ENCODE data around the gene NHERF2.
A peak's percentile ranks its signal among the peaks of the same experiment; 100 is the strongest.
"Not testable (repeated sequence)": the region's sequence is repeated elsewhere in the genome, so short reads cannot be mapped to it uniquely, and the experiment has no call there.

NHERF2 gene

GRCh38 chr16:2008631-2009163 is 18.0 kb upstream of the NHERF2 start:
- Mint-ChIP-seq H3K4me1 (ENCODE audit: low read depth) (peaks cover 46% of the 10 kb centered on the region), H3K27me3 (no peaks in the 10 kb centered on the region), H3K4me3 (peak overlapping the region; percentile 98), H3K36me3 (ENCODE audit: low read depth) (peaks cover 19% of the 10 kb centered on the region), H3K27ac (peak overlapping the region; percentile 96), H3K9me3 (no peaks in the 10 kb centered on the region)

- H3K27me3 Mint-ChIP-seq = no peaks in the 10 kb centered on the region
- H3K9me3 Mint-ChIP-seq = no peaks in the 10 kb centered on the region
- peak overlapping the region; percentile 98 for H3K4me3 Mint-ChIP-seq
- peaks cover 46% of the 10 kb centered on the region for H3K4me1 Mint-ChIP-seq (ENCODE audit: low read depth)
- peaks cover 19% of the 10 kb centered on the region for H3K36me3 Mint-ChIP-seq (ENCODE audit: low read depth)
- H3K27ac Mint-ChIP-seq = peak overlapping the region; percentile 96
Measured at GRCh38 chr16:2009164-2009711, 17.5 kb upstream of the NHERF2 start.

- Mint-ChIP-seq H3K4me3 (peak within 1 kb of the TSS; percentile 98), H3K9me3 (no peaks in the 10 kb centered on the region)
Measured at GRCh38 chr16:2009791-2010510, 16.8 kb upstream of the NHERF2 start, which contains the start of gene ZNF598. Gene ZNF598 (minus strand): TSS chr16:2009821.

GRCh38 chr16:2011726-2012125 is 15.0 kb upstream of the NHERF2 start:
- H3K4me1 Mint-ChIP-seq (ENCODE audit: low read depth) = peaks cover 28% of the 10 kb centered on the region
- not testable (repeated sequence) for H3K27me3 Mint-ChIP-seq, H3K27ac Mint-ChIP-seq, H3K9me3 Mint-ChIP-seq
- peaks cover 16% of the 10 kb centered on the region for H3K36me3 Mint-ChIP-seq (ENCODE audit: low read depth)
- peak overlapping the region; percentile 41 for H3K4me3 Mint-ChIP-seq

More at GRCh38 chr16:2009791-2010510, 16.8 kb upstream of the NHERF2 start, which contains the start of gene ZNF598:
- H3K27me3 Mint-ChIP-seq = no peaks in the 10 kb centered on the region
- peaks cover 19% of the 10 kb centered on the region for H3K36me3 Mint-ChIP-seq (ENCODE audit: low read depth)
- peaks cover 43% of the 10 kb centered on the region for H3K4me1 Mint-ChIP-seq (ENCODE audit: low read depth)
- peak within 1 kb of the TSS; percentile 97 for H3K27ac Mint-ChIP-seq

GRCh38 chr16:2013527-2013926 is 13.2 kb upstream of the NHERF2 start:
- Mint-ChIP-seq H3K4me3 (no peak overlapping the region), H3K4me1 (ENCODE audit: low read depth) (peaks cover 10% of the 10 kb centered on the region), H3K27ac (no peak overlapping the region), H3K27me3 (no peaks in the 10 kb centered on the region), H3K36me3 (ENCODE audit: low read depth) (peaks cover 4% of the 10 kb centered on the region), H3K9me3 (no peaks in the 10 kb centered on the region)

- peaks cover 5% of the 10 kb centered on the region for H3K27me3 Mint-ChIP-seq
- H3K9me3 Mint-ChIP-seq = no peaks in the 10 kb centered on the region
- peaks cover 3% of the 10 kb centered on the region for H3K4me1 Mint-ChIP-seq (ENCODE audit: low read depth)
- no peaks in the 10 kb centered on the region for H3K36me3 Mint-ChIP-seq (ENCODE audit: low read depth)
- H3K27ac Mint-ChIP-seq = no peak overlapping the region
- no peak overlapping the region for H3K4me3 Mint-ChIP-seq
Measured at GRCh38 chr16:2015117-2015946, 11.4 kb upstream of the NHERF2 start.

- Mint-ChIP-seq H3K36me3 (ENCODE audit: low read depth) (no peaks in the 10 kb centered on the region), H3K27ac (no peak overlapping the region), H3K27me3 (peaks cover 9% of the 10 kb centered on the region), H3K4me3 (no peak overlapping the region), H3K4me1 (ENCODE audit: low read depth) (peaks cover 5% of the 10 kb centered on the region), H3K9me3 (no peaks in the 10 kb centered on the region)
Measured at GRCh38 chr16:2015947-2016208, 10.8 kb upstream of the NHERF2 start.

- H3K27ac Mint-ChIP-seq = no peak overlapping the region
- no peaks in the 10 kb centered on the region for H3K9me3 Mint-ChIP-seq
- H3K4me3 Mint-ChIP-seq = no peak overlapping the region
- H3K36me3 Mint-ChIP-seq (ENCODE audit: low read depth) = no peaks in the 10 kb centered on the region
- peaks cover 11% of the 10 kb centered on the region for H3K27me3 Mint-ChIP-seq
- H3K4me1 Mint-ChIP-seq (ENCODE audit: low read depth) = peaks cover 6% of the 10 kb centered on the region
Measured at GRCh38 chr16:2016407-2016922, 10.2 kb upstream of the NHERF2 start.

- peak within 1 kb of the TSS; percentile 55 for H3K27ac Mint-ChIP-seq
- H3K9me3 Mint-ChIP-seq = no peaks in the 10 kb centered on the region
- H3K4me3 Mint-ChIP-seq = peak within 1 kb of the TSS; percentile 72
- no peaks in the 10 kb centered on the region for H3K36me3 Mint-ChIP-seq (ENCODE audit: low read depth)
- H3K4me1 Mint-ChIP-seq (ENCODE audit: low read depth) = peaks cover 21% of the 10 kb centered on the region
- H3K27me3 Mint-ChIP-seq = peaks cover 25% of the 10 kb centered on the region
Measured at GRCh38 chr16:2019518-2019920, 7.2 kb upstream of the NHERF2 start, which contains the start of gene NPW. Gene NPW (plus strand): TSS chr16:2019785.

GRCh38 chr16:2019921-2020831 is 6.5 kb upstream of the NHERF2 start:
- peaks cover 25% of the 10 kb centered on the region for H3K27me3 Mint-ChIP-seq
- H3K4me1 Mint-ChIP-seq (ENCODE audit: low read depth) = peaks cover 21% of the 10 kb centered on the region
- peak overlapping the region; percentile 55 for H3K27ac Mint-ChIP-seq
- H3K36me3 Mint-ChIP-seq (ENCODE audit: low read depth) = no peaks in the 10 kb centered on the region
- peak overlapping the region; percentile 72 for H3K4me3 Mint-ChIP-seq
- no peaks in the 10 kb centered on the region for H3K9me3 Mint-ChIP-seq

GRCh38 chr16:2022723-2023091 is 4.0 kb upstream of the NHERF2 start:
- H3K4me1 Mint-ChIP-seq (ENCODE audit: low read depth) = peaks cover 24% of the 10 kb centered on the region

GRCh38 chr16:2023092-2024031 is 3.3 kb upstream of the NHERF2 start:
- Mint-ChIP-seq H3K36me3 (ENCODE audit: low read depth) (no peaks in the 10 kb centered on the region), H3K4me3 (peak overlapping the region; percentile 63), H3K27ac (no peak overlapping the region)

More at GRCh38 chr16:2022723-2023091, 4.0 kb upstream of the NHERF2 start:
- Mint-ChIP-seq H3K27me3 (peaks cover 34% of the 10 kb centered on the region), H3K9me3 (no peaks in the 10 kb centered on the region), H3K36me3 (ENCODE audit: low read depth) (no peaks in the 10 kb centered on the region), H3K4me3 (peak overlapping the region; percentile 63), H3K27ac (peak overlapping the region; percentile 0)

GRCh38 chr16:2024032-2024420 is 2.7 kb upstream of the NHERF2 start:
- peaks cover 34% of the 10 kb centered on the region for H3K27me3 Mint-ChIP-seq
- no peak overlapping the region for H3K27ac Mint-ChIP-seq
- H3K4me1 Mint-ChIP-seq (ENCODE audit: low read depth) = peaks cover 24% of the 10 kb centered on the region
- H3K9me3 Mint-ChIP-seq = no peaks in the 10 kb centered on the region
- H3K4me3 Mint-ChIP-seq = peak overlapping the region; percentile 35
- no peaks in the 10 kb centered on the region for H3K36me3 Mint-ChIP-seq (ENCODE audit: low read depth)

More at GRCh38 chr16:2023092-2024031, 3.3 kb upstream of the NHERF2 start:
- Mint-ChIP-seq H3K4me1 (ENCODE audit: low read depth) (peaks cover 24% of the 10 kb centered on the region), H3K9me3 (no peaks in the 10 kb centered on the region), H3K27me3 (peaks cover 38% of the 10 kb centered on the region)

Data from stimulated activated naive CD8-positive, alpha-beta T cell treated with anti-CD3 and anti-CD28 coated beads, Interleukin-15, Interleukin-2, amounts not matched to agents 100 ng/mL and 50 ng/mL, for 24 hours (primary cell).